Hepatocyte (in vitro differentiated cells): Measurements from ENCODE around the gene TMEM204.

Experiments
- EZH2 ChIP-seq: fragments of 200-600 bp; sonication (generic); IDR thresholded peaks from 2 replicates; pipeline ENCODE4 v1.6.1; 2016; ENCODE audit warnings: antibody characterized with exemption, mild to moderate bottlenecking, borderline replicate concordance
- TF ChIP-seq, protein P1 (sequence below): fragments of 200-600 bp; sonication (generic); IDR thresholded peaks from 2 replicates; pipeline ENCODE4 v1.5.1; 2016; ENCODE audit warnings: antibody characterized with exemption, mild to moderate bottlenecking; ENCODE audit not compliant: poor library complexity

DNA sequence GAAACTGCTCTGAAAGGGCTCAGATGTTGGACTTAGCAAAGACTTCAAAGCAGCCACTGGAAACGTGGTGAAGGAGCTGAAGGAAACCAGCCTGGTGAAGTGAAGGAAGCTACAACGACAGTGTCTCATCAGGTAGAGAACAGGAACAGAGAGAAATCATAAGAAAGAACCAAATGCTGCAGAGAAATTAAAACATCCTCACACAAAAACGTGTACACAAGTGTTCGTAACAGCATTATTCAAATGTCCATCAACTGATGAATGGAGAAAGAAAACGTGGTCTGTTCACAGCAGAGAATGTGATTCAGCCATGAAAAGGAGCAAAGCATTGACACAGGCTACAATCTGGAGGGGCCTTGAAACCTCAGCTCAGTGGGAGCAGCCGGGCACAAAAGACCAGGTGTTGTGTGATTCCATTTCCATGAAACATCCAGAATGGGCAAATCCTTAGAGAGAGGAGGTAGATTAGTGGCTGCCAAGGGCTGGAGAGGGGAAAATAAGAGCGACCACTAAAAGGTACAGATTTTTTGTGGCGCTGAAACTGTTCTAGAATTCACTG, 51.5 kb downstream of the TMEM204 start:
- TF ChIP-seq, protein P1, sequence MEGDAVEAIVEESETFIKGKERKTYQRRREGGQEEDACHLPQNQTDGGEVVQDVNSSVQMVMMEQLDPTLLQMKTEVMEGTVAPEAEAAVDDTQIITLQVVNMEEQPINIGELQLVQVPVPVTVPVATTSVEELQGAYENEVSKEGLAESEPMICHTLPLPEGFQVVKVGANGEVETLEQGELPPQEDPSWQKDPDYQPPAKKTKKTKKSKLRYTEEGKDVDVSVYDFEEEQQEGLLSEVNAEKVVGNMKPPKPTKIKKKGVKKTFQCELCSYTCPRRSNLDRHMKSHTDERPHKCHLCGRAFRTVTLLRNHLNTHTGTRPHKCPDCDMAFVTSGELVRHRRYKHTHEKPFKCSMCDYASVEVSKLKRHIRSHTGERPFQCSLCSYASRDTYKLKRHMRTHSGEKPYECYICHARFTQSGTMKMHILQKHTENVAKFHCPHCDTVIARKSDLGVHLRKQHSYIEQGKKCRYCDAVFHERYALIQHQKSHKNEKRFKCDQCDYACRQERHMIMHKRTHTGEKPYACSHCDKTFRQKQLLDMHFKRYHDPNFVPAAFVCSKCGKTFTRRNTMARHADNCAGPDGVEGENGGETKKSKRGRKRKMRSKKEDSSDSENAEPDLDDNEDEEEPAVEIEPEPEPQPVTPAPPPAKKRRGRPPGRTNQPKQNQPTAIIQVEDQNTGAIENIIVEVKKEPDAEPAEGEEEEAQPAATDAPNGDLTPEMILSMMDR, result no peak
- no peak for TF ChIP-seq EZH2
